ENCODE results near the gene TNKS1BP1.

Gene TNKS1BP1

DNA sequence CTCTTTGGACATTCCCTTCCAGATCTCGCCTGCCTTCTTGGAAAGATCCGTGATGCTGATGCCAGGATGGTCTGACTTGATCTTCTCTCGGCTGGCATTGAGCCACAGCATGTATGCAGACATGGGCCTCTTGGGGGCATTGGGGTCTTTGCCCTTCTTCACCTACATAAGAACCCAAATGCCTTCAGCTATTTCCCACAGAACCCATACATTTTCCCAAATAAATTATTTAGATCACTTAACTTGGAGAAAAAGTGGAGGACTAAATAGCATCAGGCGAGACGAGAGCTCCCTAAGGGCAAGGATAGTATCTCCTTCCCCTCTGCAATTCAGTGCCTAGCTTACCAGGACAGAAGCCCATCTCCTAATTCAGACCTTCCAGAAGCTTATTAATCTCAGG is 3.0 kb upstream of the TNKS1BP1 start:
- ChIA-PET POLR2A (interaction anchor here (7.8 kb wide), 1 partner anchor 10 kb away, joined by 121 read pairs; the partner anchor contains the start of genes P2RX3 and SSRP1), CTCF (no interaction called here)
- no peak for TF ChIP-seq FOXM1 (IDR thresholded peaks at IDR 0.05; ENCODE audit: borderline replicate concordance)
- TF ChIP-seq BHLHE40 (IDR thresholded peaks at IDR 0.05; ENCODE audit: borderline replicate concordance): no peak
- TF ChIP-seq LEF1 (IDR thresholded peaks at IDR 0.05; ENCODE audit: borderline replicate concordance): no peak
- no peak for TF ChIP-seq NFRKB (IDR thresholded peaks at IDR 0.05)
- TF ChIP-seq L3MBTL2 (conservative IDR thresholded peaks at IDR 0.05): no peak
- no peak for TF ChIP-seq ARNT (IDR thresholded peaks at IDR 0.05)
- no peak for TF ChIP-seq CTBP1 (IDR thresholded peaks at IDR 0.05; ENCODE audit: borderline replicate concordance)
- TF ChIP-seq, protein P1, sequence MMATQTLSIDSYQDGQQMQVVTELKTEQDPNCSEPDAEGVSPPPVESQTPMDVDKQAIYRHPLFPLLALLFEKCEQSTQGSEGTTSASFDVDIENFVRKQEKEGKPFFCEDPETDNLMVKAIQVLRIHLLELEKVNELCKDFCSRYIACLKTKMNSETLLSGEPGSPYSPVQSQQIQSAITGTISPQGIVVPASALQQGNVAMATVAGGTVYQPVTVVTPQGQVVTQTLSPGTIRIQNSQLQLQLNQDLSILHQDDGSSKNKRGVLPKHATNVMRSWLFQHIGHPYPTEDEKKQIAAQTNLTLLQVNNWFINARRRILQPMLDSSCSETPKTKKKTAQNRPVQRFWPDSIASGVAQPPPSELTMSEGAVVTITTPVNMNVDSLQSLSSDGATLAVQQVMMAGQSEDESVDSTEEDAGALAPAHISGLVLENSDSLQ (IDR thresholded peaks at IDR 0.05): no peak
- no peak for TF ChIP-seq TARDBP (IDR thresholded peaks at IDR 0.05)
- TF ChIP-seq SP1 (IDR thresholded peaks at IDR 0.05): no peak
- TF ChIP-seq ELF4 (IDR thresholded peaks at IDR 0.05): no peak
- no peak for TF ChIP-seq FOXA1 (IDR thresholded peaks at IDR 0.05)
- no peak for TF ChIP-seq SUZ12 (IDR thresholded peaks at IDR 0.05)
- TF ChIP-seq FOXK2 (IDR thresholded peaks at IDR 0.05): no peak
- TF ChIP-seq HDGF (IDR thresholded peaks at IDR 0.05; ENCODE audit: borderline replicate concordance): no peak
- TF ChIP-seq ZNF384 (IDR thresholded peaks at IDR 0.05): no peak
- no peak for DNase-seq (ENCODE audit: extremely low spot score)

DNA sequence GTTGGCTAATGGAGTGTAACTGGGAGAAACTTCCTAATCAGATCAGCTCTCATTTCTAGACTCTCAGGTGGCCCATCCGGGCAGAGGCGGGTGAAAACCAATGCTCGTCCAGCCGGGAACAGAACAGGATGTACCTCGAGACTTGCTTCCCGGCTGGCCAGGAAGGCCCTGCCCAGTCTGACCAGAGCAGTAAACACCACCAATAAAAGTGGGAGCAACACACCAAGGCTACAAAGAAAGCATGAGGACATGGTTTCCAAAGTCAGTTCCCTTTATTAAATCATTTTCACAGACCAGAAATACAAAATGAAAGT is 940 bp upstream of the TNKS1BP1 start:
- POLR2A ChIA-PET: interaction anchor here (1.0 to 7.8 kb wide), 5 partner anchors 8 to 30 kb away, joined by 4 to 121 read pairs (median 8); partner anchors contain the start of genes P2RX3 and SSRP1

GRCh38 chr11:57324154-57324885 is 432 bp downstream of the TNKS1BP1 start:
- DNase-seq (ENCODE audit: extremely low spot score): peak; percentile 47
- ChIA-PET POLR2A (interaction anchor here (1.0 to 7.8 kb wide), 4 partner anchors 9 to 13 kb away, joined by 4 to 121 read pairs (median 10); partner anchors contain the start of genes P2RX3 and SSRP1), CTCF (no interaction called here)
- TF ChIP-seq FOXA1 (IDR thresholded peaks at IDR 0.05): no peak
- TF ChIP-seq FOXM1 (IDR thresholded peaks at IDR 0.05; ENCODE audit: borderline replicate concordance): no peak
- TF ChIP-seq SP1 (IDR thresholded peaks at IDR 0.05): no peak
- TF ChIP-seq BHLHE40 (IDR thresholded peaks at IDR 0.05; ENCODE audit: borderline replicate concordance): no peak
- TF ChIP-seq CTBP1 (IDR thresholded peaks at IDR 0.05; ENCODE audit: borderline replicate concordance): no peak
- TF ChIP-seq ZNF384 (IDR thresholded peaks at IDR 0.05): no peak
- no peak for TF ChIP-seq FOXK2 (IDR thresholded peaks at IDR 0.05)
- TF ChIP-seq TARDBP (IDR thresholded peaks at IDR 0.05): no peak
- TF ChIP-seq NFRKB (IDR thresholded peaks at IDR 0.05): no peak
- TF ChIP-seq SUZ12 (IDR thresholded peaks at IDR 0.05): no peak

More for the DNA sequence above, 940 bp upstream of the TNKS1BP1 start:
- TF ChIP-seq FOXA1 (IDR thresholded peaks at IDR 0.05) (no peak), LEF1 (IDR thresholded peaks at IDR 0.05; ENCODE audit: borderline replicate concordance) (no peak), FOXK2 (IDR thresholded peaks at IDR 0.05) (no peak), ELF4 (IDR thresholded peaks at IDR 0.05) (no peak), FOXM1 (IDR thresholded peaks at IDR 0.05; ENCODE audit: borderline replicate concordance) (no peak), SUZ12 (IDR thresholded peaks at IDR 0.05) (no peak), L3MBTL2 (conservative IDR thresholded peaks at IDR 0.05) (no peak), SP1 (IDR thresholded peaks at IDR 0.05) (no peak), BHLHE40 (IDR thresholded peaks at IDR 0.05; ENCODE audit: borderline replicate concordance) (no peak), ARNT (IDR thresholded peaks at IDR 0.05) (no peak), ZNF384 (IDR thresholded peaks at IDR 0.05) (no peak), NFRKB (IDR thresholded peaks at IDR 0.05) (no peak), CTBP1 (IDR thresholded peaks at IDR 0.05; ENCODE audit: borderline replicate concordance) (no peak), TARDBP (IDR thresholded peaks at IDR 0.05) (no peak), HDGF (IDR thresholded peaks at IDR 0.05; ENCODE audit: borderline replicate concordance) (no peak)
- TF ChIP-seq, protein P1 (IDR thresholded peaks at IDR 0.05): no peak
- peak; percentile 15 for DNase-seq (ENCODE audit: extremely low spot score)
- CTCF ChIA-PET: interaction anchor here (1.0 to 1.2 kb wide), 2 partner anchors 13 to 14 kb away, joined by 3 to 5 read pairs; partner anchors contain the start of gene P2RX3

DNA sequence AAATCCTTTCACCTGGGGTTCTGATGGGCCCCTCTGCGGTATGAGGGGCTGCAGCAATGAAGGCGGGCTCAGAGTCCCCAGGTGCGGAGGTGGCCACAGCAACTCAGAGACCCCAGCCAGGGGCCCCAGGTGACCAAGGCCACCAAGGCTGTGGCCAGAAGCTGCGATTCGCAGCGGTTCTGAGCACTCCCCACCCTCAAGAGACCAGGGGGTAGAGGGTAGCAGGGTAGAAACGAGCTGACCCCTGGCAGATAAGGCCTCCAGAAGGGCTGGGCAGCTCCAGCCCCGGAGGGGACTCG is 948 bp downstream of the TNKS1BP1 start:
- ChIA-PET POLR2A (interaction anchor here (1.1 to 7.8 kb wide), 2 partner anchors 12 to 14 kb away, joined by 4 to 121 read pairs; partner anchors contain the start of genes P2RX3 and SSRP1), CTCF (no interaction called here)

DNA sequence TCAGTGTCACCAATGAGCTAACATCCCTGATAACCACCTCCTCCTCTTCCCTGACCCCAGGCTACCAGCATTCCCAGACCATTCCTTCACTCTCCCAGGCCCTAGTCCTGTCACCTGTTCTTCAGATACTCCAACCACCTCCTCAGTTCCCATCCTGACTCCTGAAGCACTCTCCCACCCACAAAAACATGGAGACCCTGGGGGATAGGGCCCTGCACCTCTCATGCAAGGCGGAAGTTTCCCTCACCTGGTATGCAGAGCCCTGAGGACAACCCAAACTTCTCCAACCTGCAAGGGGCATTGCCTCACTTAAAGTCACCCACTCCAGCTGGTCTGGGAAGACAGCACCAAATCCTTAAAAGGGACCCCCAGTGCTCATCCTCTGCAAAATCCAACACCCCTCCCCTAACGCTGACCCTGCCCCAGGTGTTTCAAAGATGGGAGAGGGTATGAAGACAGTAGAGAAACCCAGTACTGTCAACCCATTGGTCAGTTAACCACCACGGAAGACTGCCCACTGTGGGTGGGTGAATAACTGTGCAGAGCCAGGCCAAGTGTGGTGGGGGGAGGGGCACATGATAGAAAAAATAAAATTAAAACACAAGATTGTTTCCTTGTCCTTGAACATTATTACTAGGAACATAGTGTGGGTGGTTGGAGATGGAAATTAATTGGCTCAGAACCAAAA is 1.4 kb downstream of the TNKS1BP1 start:
- POLR2A ChIA-PET: interaction anchor here (1.1 to 7.8 kb wide), 2 partner anchors 11 to 14 kb away, joined by 4 to 121 read pairs; partner anchors contain the start of genes P2RX3 and SSRP1
- TF ChIP-seq, protein P1 (IDR thresholded peaks at IDR 0.05): no peak
- TF ChIP-seq LEF1 (IDR thresholded peaks at IDR 0.05; ENCODE audit: borderline replicate concordance) (no peak), ZNF384 (IDR thresholded peaks at IDR 0.05) (no peak), L3MBTL2 (conservative IDR thresholded peaks at IDR 0.05) (no peak), SUZ12 (IDR thresholded peaks at IDR 0.05) (no peak), ARNT (IDR thresholded peaks at IDR 0.05) (no peak), NFRKB (IDR thresholded peaks at IDR 0.05) (no peak), TARDBP (IDR thresholded peaks at IDR 0.05) (no peak), ELF4 (IDR thresholded peaks at IDR 0.05) (no peak), SP1 (IDR thresholded peaks at IDR 0.05) (no peak), CTBP1 (IDR thresholded peaks at IDR 0.05; ENCODE audit: borderline replicate concordance) (no peak), BHLHE40 (IDR thresholded peaks at IDR 0.05; ENCODE audit: borderline replicate concordance) (no peak), FOXM1 (IDR thresholded peaks at IDR 0.05; ENCODE audit: borderline replicate concordance) (no peak), FOXA1 (IDR thresholded peaks at IDR 0.05) (no peak), HDGF (IDR thresholded peaks at IDR 0.05; ENCODE audit: borderline replicate concordance) (no peak), FOXK2 (IDR thresholded peaks at IDR 0.05) (no peak)
- no peak for DNase-seq (ENCODE audit: extremely low spot score)
- CTCF ChIA-PET: no interaction called here

More for the DNA sequence above, 948 bp downstream of the TNKS1BP1 start:
- no peak for TF ChIP-seq ARNT (IDR thresholded peaks at IDR 0.05)
- DNase-seq (ENCODE audit: extremely low spot score): no peak
